IPS-20b (cell line): ENCODE measurements around the gene ETV3L.

Source experiments
- H3K27ac ChIP-seq: one replicate; pipeline ENCODE4 v1.5.1; 2013; ENCODE audit warnings: low read length
- H3K27me3 ChIP-seq: 2 replicates; pipeline ENCODE4 v1.6.1; 2013; ENCODE audit warnings: mild to moderate bottlenecking, low read length, inconsistent platforms; ENCODE audit not compliant: insufficient read depth
- H3K36me3 ChIP-seq: 2 replicates; pipeline ENCODE4 v1.6.1; 2013; ENCODE audit warnings: low read depth, mild to moderate bottlenecking, inconsistent platforms, low read length, moderate library complexity; ENCODE audit not compliant: insufficient read depth
- H3K4me1 ChIP-seq: 2 replicates; pipeline ENCODE4 v1.6.1; 2013; ENCODE audit warnings: mild to moderate bottlenecking, control low read depth, inconsistent platforms, low read length, moderate library complexity; ENCODE audit not compliant: insufficient read depth
- H3K4me3 ChIP-seq: 2 replicates; pipeline ENCODE4 v1.5.1; 2013; ENCODE audit warnings: mild to moderate bottlenecking, low read length, inconsistent platforms
- H3K9ac ChIP-seq: 2 replicates; pipeline ENCODE4 v1.6.1; 2013; ENCODE audit warnings: low read depth, mild to moderate bottlenecking, inconsistent platforms, low read length, moderate library complexity
- H3K9me3 ChIP-seq: 2 replicates; pipeline ENCODE4 v1.6.1; 2013; ENCODE audit warnings: mild to moderate bottlenecking, low read depth, low read length, inconsistent platforms; ENCODE audit not compliant: insufficient read depth

ETV3L gene

GRCh38 chr1:157099633-157100009, at the start of gene ETV3L:
TSS of gene ETV3L (minus strand) at chr1:157099808. CDS start at chr1:157099523, 285 bp downstream.
- Histone ChIP-seq H3K9me3 (no peaks in the 10 kb centered on the region), H3K27ac (no peak within 1 kb of the TSS), H3K27me3 (no peaks in the 10 kb centered on the region), H3K36me3 (no peaks in the 10 kb centered on the region), H3K9ac (no peak within 1 kb of the TSS), H3K4me3 (no peak within 1 kb of the TSS), H3K4me1 (no peaks in the 10 kb centered on the region)

GRCh38 chr1:157147906-157148700, 48.5 kb upstream of the ETV3L start:
- no peaks in the 10 kb centered on the region for H3K27me3 ChIP-seq
- no peak overlapping the region for H3K9ac ChIP-seq
- no peaks in the 10 kb centered on the region for H3K36me3 ChIP-seq
- H3K9me3 ChIP-seq: no peaks in the 10 kb centered on the region
- no peaks in the 10 kb centered on the region for H3K4me1 ChIP-seq
- H3K27ac ChIP-seq: no peak overlapping the region
- no peak overlapping the region for H3K4me3 ChIP-seq

GRCh38 chr1:157147037-157147436, 47.4 kb upstream of the ETV3L start:
- Histone ChIP-seq H3K9me3 (no peaks in the 10 kb centered on the region), H3K9ac (no peak overlapping the region), H3K4me3 (no peak overlapping the region), H3K4me1 (no peaks in the 10 kb centered on the region), H3K27ac (no peak overlapping the region), H3K36me3 (no peaks in the 10 kb centered on the region), H3K27me3 (no peaks in the 10 kb centered on the region)

GRCh38 chr1:157146244-157146643, 46.6 kb upstream of the ETV3L start:
- no peaks in the 10 kb centered on the region for H3K9me3 ChIP-seq
- H3K9ac ChIP-seq: no peak overlapping the region
- no peaks in the 10 kb centered on the region; the same call in 1 of the 2 replicates for H3K4me1 ChIP-seq
- no peaks in the 10 kb centered on the region for H3K36me3 ChIP-seq
- H3K27ac ChIP-seq: no peak overlapping the region
- no peaks in the 10 kb centered on the region; the same call in 1 of the 2 replicates for H3K27me3 ChIP-seq
- no peak overlapping the region for H3K4me3 ChIP-seq

- H3K27ac ChIP-seq: no peak overlapping the region
- no peak overlapping the region for H3K4me3 ChIP-seq
- H3K36me3 ChIP-seq: no peaks in the 10 kb centered on the region
- peaks cover 10% of the 10 kb centered on the region; the same call in 1 of the 2 replicates for H3K4me1 ChIP-seq
- H3K9me3 ChIP-seq: no peaks in the 10 kb centered on the region
- H3K27me3 ChIP-seq: peaks cover 4% of the 10 kb centered on the region; the same call in 1 of the 2 replicates
- H3K9ac ChIP-seq: no peak overlapping the region
These were observed 45.5 kb upstream of the ETV3L start for GRCh38 chr1:157145076-157145475.

GRCh38 chr1:157144509-157144908, 44.9 kb upstream of the ETV3L start:
- H3K9me3 ChIP-seq: no peaks in the 10 kb centered on the region
- peaks cover 4% of the 10 kb centered on the region; the same call in 1 of the 2 replicates for H3K27me3 ChIP-seq
- H3K9ac ChIP-seq: no peak overlapping the region
- H3K4me1 ChIP-seq: peaks cover 15% of the 10 kb centered on the region; the same call in 1 of the 2 replicates
- H3K4me3 ChIP-seq: no peak overlapping the region
- H3K36me3 ChIP-seq: no peaks in the 10 kb centered on the region
- no peak overlapping the region for H3K27ac ChIP-seq

- H3K9me3 ChIP-seq: no peaks in the 10 kb centered on the region
- no peak overlapping the region for H3K4me3 ChIP-seq
- peaks cover 19% of the 10 kb centered on the region; the same call in 1 of the 2 replicates for H3K4me1 ChIP-seq
- H3K36me3 ChIP-seq: no peaks in the 10 kb centered on the region
- H3K9ac ChIP-seq: no peak overlapping the region
- no peak overlapping the region for H3K27ac ChIP-seq
- peaks cover 4% of the 10 kb centered on the region; the same call in 1 of the 2 replicates for H3K27me3 ChIP-seq
These were observed 43.3 kb upstream of the ETV3L start for GRCh38 chr1:157142765-157143423.

- H3K9ac ChIP-seq: no peak overlapping the region
- no peak overlapping the region for H3K4me3 ChIP-seq
- no peaks in the 10 kb centered on the region for H3K9me3 ChIP-seq
- H3K4me1 ChIP-seq: peaks cover 19% of the 10 kb centered on the region; the same call in 1 of the 2 replicates
- peaks cover 4% of the 10 kb centered on the region; the same call in 1 of the 2 replicates for H3K27me3 ChIP-seq
- H3K27ac ChIP-seq: no peak overlapping the region
- H3K36me3 ChIP-seq: no peaks in the 10 kb centered on the region
These were observed 42.6 kb upstream of the ETV3L start for GRCh38 chr1:157142201-157142600.

- Histone ChIP-seq H3K4me1 (peaks cover 27% of the 10 kb centered on the region), H3K9ac (no peak overlapping the region), H3K36me3 (no peaks in the 10 kb centered on the region), H3K9me3 (no peaks in the 10 kb centered on the region), H3K27me3 (peaks cover 4% of the 10 kb centered on the region; the same call in 1 of the 2 replicates), H3K4me3 (no peak overlapping the region), H3K27ac (no peak overlapping the region)
These were observed 41.7 kb upstream of the ETV3L start for GRCh38 chr1:157141212-157141855.

GRCh38 chr1:157140063-157140588, 40.5 kb upstream of the ETV3L start:
- peaks cover 29% of the 10 kb centered on the region for H3K4me1 ChIP-seq
- no peak overlapping the region for H3K9ac ChIP-seq
- no peaks in the 10 kb centered on the region for H3K9me3 ChIP-seq
- peaks cover 4% of the 10 kb centered on the region; the same call in 1 of the 2 replicates for H3K27me3 ChIP-seq
- no peak overlapping the region for H3K27ac ChIP-seq
- H3K4me3 ChIP-seq: no peak overlapping the region
- peaks cover 10% of the 10 kb centered on the region for H3K36me3 ChIP-seq

GRCh38 chr1:157139052-157139715, 39.6 kb upstream of the ETV3L start:
- Histone ChIP-seq H3K36me3 (peaks cover 20% of the 10 kb centered on the region), H3K27me3 (peaks cover 4% of the 10 kb centered on the region; the same call in 1 of the 2 replicates), H3K9ac (peak overlapping the region; percentile 79), H3K4me3 (peak overlapping the region; percentile 91), H3K9me3 (no peaks in the 10 kb centered on the region), H3K27ac (peak overlapping the region; percentile 73), H3K4me1 (peaks cover 29% of the 10 kb centered on the region)
